K562 (cell line): ENCODE results near the gene STARD6. TPM values are rescaled to one million over a fixed set of nuclear protein-coding genes. Genes with fewer than 3 reads are reported as not detected.
"Not testable (repeated sequence)": the region's sequence is repeated elsewhere in the genome, so short reads cannot be mapped to it uniquely, and the experiment has no call there.

Experiments
- ATAC-seq: fragments of 200-7000 bp; cut with Tn5 transposase; 3 replicates; pipeline ENCODE4 v1.9.1; 2020; ENCODE audit warnings: moderate library complexity
- BruUV-seq: library from RNA; stranded (reverse); fragments of 400-500 nt; replicated peaks from 2 replicates; lab custom pipeline; 2021; lab: Mats Ljungman, UMichigan
- CTCF ChIA-PET: fragments of 300-600 bp; formaldehyde crosslinking; extraction: SDS; loops from one replicate; lab custom pipeline; 2021; ENCODE audit warnings: low intra/inter-chr PET ratio; lab: Yijun Ruan, JAX
- POLR2A ChIA-PET: fragments of 300-600, 350-650 bp; sonication (Branson Sonifier 250); formaldehyde crosslinking; extraction: SDS; loops from one replicate; lab custom pipeline; 2021; ENCODE audit warnings: antibody characterized with exemption, inconsistent platforms; lab: Yijun Ruan, JAX
- DNase-seq, 4 experiments: peaks; one replicate each; pipeline versions ENCODE4 v3.0.0 to v3.0.0-alpha.2; 2011 to 2018; ENCODE audit warnings: low spot score in 3 of 4, mixed read lengths in 3 of 4; ENCODE audit errors: extremely low read depth in 1 of 4
- FAIRE-seq: peaks from 2 replicates; lab custom pipeline; 2011; peaks lifted over from hg19 to GRCh38; lab: Jason Lieb, UNC
- H2AFZ ChIP-seq: 2 replicates; pipeline ENCODE4 v1.6.0; 2011; ENCODE audit warnings: low read depth, low read length, control low read depth, inconsistent platforms
- H3K27ac ChIP-seq: fragments of 200-600 bp; 3 replicates; pipeline ENCODE4 v1.8.0; 2011; ENCODE audit warnings: low read depth, mild to moderate bottlenecking, control low read depth, inconsistent platforms, low read length, moderate library complexity, mixed read lengths; ENCODE audit errors: extremely low read depth
- H3K27me3 ChIP-seq, 2 experiments: fragments of 300-600 bp in 1 of 2; 2 replicates in 1 of 2; 3 replicates in 1 of 2; pipeline versions ENCODE4 v1.6.0 to v1.8.0; 2011; ENCODE audit warnings: inconsistent platforms in 2 of 2, low read length in 2 of 2, mild to moderate bottlenecking in 1 of 2, mixed read lengths in 1 of 2, moderate library complexity in 1 of 2; ENCODE audit not compliant: control insufficient read depth in 2 of 2, insufficient read depth in 2 of 2
- H3K36me3 ChIP-seq: fragments of 300-600 bp; 3 replicates; pipeline ENCODE4 v1.8.0; 2011; ENCODE audit warnings: mild to moderate bottlenecking, low read length, inconsistent platforms; ENCODE audit not compliant: control insufficient read depth, insufficient read depth
- H3K4me1 ChIP-seq, 2 experiments: fragments of 200-600 bp in 1 of 2; replicated peaks in 1 of 2; 2 replicates in 1 of 2; 3 replicates in 1 of 2; pipeline versions ENCODE4 v1.5.1 to v1.8.0; 2011; ENCODE audit warnings: inconsistent platforms in 2 of 2, low read length in 2 of 2, mild to moderate bottlenecking in 1 of 2, mixed read lengths in 1 of 2, moderate library complexity in 1 of 2; ENCODE audit not compliant: control insufficient read depth in 2 of 2, insufficient read depth in 2 of 2
- H3K4me2 ChIP-seq: 2 replicates; pipeline ENCODE4 v1.6.1; 2011; ENCODE audit warnings: low read length, control low read depth, inconsistent platforms, mixed read lengths; ENCODE audit not compliant: insufficient read depth
- H3K4me3 ChIP-seq: fragments of 200-600 bp; sonication (generic), shearing (Covaris generic); 2 replicates; pipeline ENCODE4 v1.5.1; 2016; ENCODE audit warnings: control low read depth, inconsistent platforms
- H3K79me2 ChIP-seq: fragments of 200-600 bp; 3 replicates; pipeline ENCODE4 v1.8.0; 2011; ENCODE audit warnings: low read length, inconsistent platforms; ENCODE audit not compliant: control insufficient read depth, insufficient read depth
- H3K9ac ChIP-seq, 2 experiments: 2 replicates each; pipeline versions ENCODE4 v1.6.0 to v1.6.1; 2011; ENCODE audit warnings: low read depth in 2 of 2, low read length in 2 of 2, control low read depth in 1 of 2, inconsistent platforms in 1 of 2, mild to moderate bottlenecking in 1 of 2, mixed read lengths in 1 of 2; ENCODE audit not compliant: insufficient read depth in 1 of 2
- H3K9me1 ChIP-seq: one replicate; pipeline ENCODE4 v1.6.0; 2011; ENCODE audit warnings: inconsistent platforms, mild to moderate bottlenecking, low read length, moderate library complexity; ENCODE audit not compliant: control insufficient read depth, insufficient read depth
- H3K9me3 ChIP-seq: replicated peaks from 2 replicates; pipeline ENCODE4 v1.5.1; 2011; ENCODE audit warnings: low read depth, low read length, inconsistent platforms; ENCODE audit not compliant: control insufficient read depth, insufficient read depth
- H4K20me1 ChIP-seq: replicated peaks from 2 replicates; pipeline ENCODE4 v1.6.1; 2011; ENCODE audit warnings: low read length, inconsistent platforms, mixed read lengths; ENCODE audit not compliant: control insufficient read depth, insufficient read depth
- PRMT5 ChIP-seq: sonication (generic); formaldehyde crosslinking; IDR thresholded peaks from 2 replicates; pipeline ENCODE4 v1.5.0; 2020; ENCODE audit warnings: missing genetic modification reagents
- VEZF1 ChIP-seq: fragments of 200-800 bp; sonication (Bioruptor generic); IDR thresholded peaks from 2 replicates; pipeline ENCODE4 v1.6.1; 2017; ENCODE audit warnings: missing genetic modification characterization, missing compliant biosample characterization
- WGBS: fragments of 100-300 bp; shearing (Covaris generic); methylation state at CpG from one replicate; pipeline ENCODE4 v1.1.6; 2016; ENCODE audit warnings: low coverage, mixed read lengths; ENCODE audit not compliant: insufficient coverage; ENCODE audit errors: missing lambda C conversion rate; 5-methylcytosine and 5-hydroxymethylcytosine counted together
- in situ Hi-C: fragments of 300-500 bp; cut with MboI; formaldehyde crosslinking; loops from 4 replicates; pipeline ENCODE4 v1.15.0; 2018; ENCODE audit warnings: inconsistent platforms, mixed read lengths
- intact Hi-C: fragments of 100-400 bp; cut with micrococcal nuclease; formaldehyde crosslinking; loops from 2 replicates; pipeline ENCODE4 v1.14.2; 2022
- polyA plus RNA-seq, 8 experiments: library from polyadenylated mRNA; depleted of rRNA in 4 of 8; stranded (reverse) in 5 of 8; unstranded in 3 of 8; fragments of >200 nt; fragmentation: Nextera tagmentation in 2 of 8; fragmentation: Illumina TruSeq in 1 of 8; extraction: Ambion mirVana in 2 of 8; extraction: Trizol in 1 of 8; gene quantifications; 2 replicates each; pipeline versions ENCODE4 v1.2.1 to v1.2.3, GENCODE V29; 2011 to 2014; ENCODE audit warnings: inconsistent platforms in 1 of 8, missing spikeins in 1 of 8
- total RNA-seq, 7 experiments: library from RNA; depleted of rRNA in 6 of 7; stranded (reverse); fragments of >200 nt in 6 of 7; fragmentation: Illumina TruSeq in 2 of 7; extraction: Trizol in 2 of 7; gene quantifications; 2 replicates each; pipeline versions ENCODE4 v1.2.1 to v1.2.3, GENCODE V29; 2011 to 2021; ENCODE audit warnings: low replicate concordance in 1 of 7

Gene STARD6
- total and polyA plus RNA-seq, 9 of the 15 experiments (the other 6 are each of a cell fraction or from before 2014, with no cell fraction given): 0.11 to 0.15 TPM; not detected in 7

DNA sequence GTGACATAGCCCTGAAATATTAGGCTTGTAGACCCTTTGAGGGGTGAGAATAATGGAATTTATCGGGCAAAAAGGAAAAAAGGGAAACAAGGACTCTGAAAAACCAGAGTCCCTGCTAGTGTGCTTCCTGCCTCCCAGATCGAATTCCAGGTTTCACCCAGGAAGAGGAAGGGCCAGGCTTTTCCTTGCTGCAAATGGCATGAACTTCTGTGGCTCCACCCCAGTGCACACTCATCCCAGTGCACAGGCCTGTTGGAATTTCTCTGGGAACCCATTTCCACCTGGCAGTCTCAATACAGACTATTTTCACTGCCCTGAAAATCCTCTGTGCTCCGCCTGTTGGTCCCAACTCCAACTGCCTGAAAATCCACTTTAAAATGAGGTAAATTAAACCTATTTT, 30.0 kb upstream of the STARD6 start:
- POLR2A ChIA-PET: no interaction called here

GRCh38 chr18:54386800-54387495, 29.3 kb upstream of the STARD6 start:
- H2AFZ ChIP-seq, CTCF ChIA-PET, FAIRE-seq, BruUV-seq, H3K36me3 ChIP-seq, ATAC-seq, H3K4me2 ChIP-seq, H3K9ac ChIP-seq, H4K20me1 ChIP-seq, intact Hi-C loops, H3K9me3 ChIP-seq, in situ Hi-C loops, H3K27me3 ChIP-seq, H3K79me2 ChIP-seq, DNase-seq, H3K4me3 ChIP-seq, H3K9me1 ChIP-seq, H3K27ac ChIP-seq: not testable (repeated sequence)
- POLR2A ChIA-PET: interaction anchor here (0.6 kb wide), 1 partner anchor 347 kb away, joined by 3 read pairs; no protein-coding TSS in a partner anchor
- peaks cover 6 to 24% of the 10 kb centered on the region in 2 experiments; a peak in 4 of 5 replicates for H3K4me1 ChIP-seq
- 96% methylated on average over 14 of the region's 23 CpGs for WGBS

More for the DNA sequence above, 30.0 kb upstream of the STARD6 start:
- no TSS peak for BruUV-seq
- CTCF ChIA-PET: no interaction called here
- Histone ChIP-seq H3K4me2 (no peak overlapping the region), H3K9ac (no peak overlapping the region), H3K4me3 (no peak overlapping the region), H2AFZ (peak overlapping the region; percentile 86), H3K4me1 (peaks cover 6 to 24% of the 10 kb centered on the region in 2 experiments; a peak in 4 of 5 replicates), H3K27ac (peak overlapping the region; percentile 87; the same call in 1 of the 3 replicates), H3K9me3 (peaks cover 2% of the 10 kb centered on the region; the same call in 1 of the 2 replicates), H3K9me1 (no peaks in the 10 kb centered on the region), H4K20me1 (no peaks in the 10 kb centered on the region), H3K27me3 (no peaks in the 10 kb centered on the region), H3K79me2 (no peaks in the 10 kb centered on the region), H3K36me3 (no peaks in the 10 kb centered on the region)
- intact Hi-C loops: no loop called here
- ATAC-seq (no peak), FAIRE-seq (no peak), DNase-seq (no peak)
- in situ Hi-C loops: no loop called here
- 0 out of 2 replicates have a peak, but pooled peaks have one; percentile 1 for TF ChIP-seq VEZF1 (CRISPR knock-in tag)
- TF ChIP-seq PRMT5 (CRISPR knock-in tag): no peak
- 100% methylated on average over 1 of the region's 3 CpGs for WGBS
